SK-N-SH treated with all-trans-retinoic acid at 6 μM for 48 hours (cell line): Measurements from ENCODE around the gene GRAMD1B.

Source experiments
- ATAC-seq: fragments of 200-7000 bp; cut with Tn5 transposase; 3 replicates; pipeline ENCODE4 v1.9.1; 2020; ENCODE audit warnings: mild to moderate bottlenecking, moderate library complexity
- ARNTL ChIP-seq: fragments of 450-650 bp; formaldehyde crosslinking; IDR thresholded peaks from 2 replicates; pipeline ENCODE4 v1.5.0; 2020; ENCODE audit warnings: low read depth, mild to moderate bottlenecking, moderate library complexity, borderline replicate concordance
- BACH2 ChIP-seq: fragments of 250-450 bp; sonication (Bioruptor Pico); IDR thresholded peaks from 2 replicates; pipeline ENCODE4 v1.9.0; 2021; ENCODE audit warnings: mild to moderate bottlenecking, borderline replicate concordance
- CREB5 ChIP-seq: fragments of 250-450 bp; sonication (Bioruptor Pico); IDR thresholded peaks from 2 replicates; pipeline ENCODE4 v1.5.1; 2020; ENCODE audit warnings: low read depth, mild to moderate bottlenecking, moderate library complexity
- CSDC2 ChIP-seq: fragments of 250-450 bp; sonication (Bioruptor Pico); IDR thresholded peaks from 2 replicates; pipeline ENCODE4 v1.5.0; 2020; ENCODE audit warnings: mild to moderate bottlenecking, moderate library complexity
- CSRNP3 ChIP-seq: fragments of 250-450 bp; sonication (Bioruptor Pico); IDR thresholded peaks from 2 replicates; pipeline ENCODE4 v1.5.1; 2021; ENCODE audit warnings: mild to moderate bottlenecking, moderate library complexity
- ESRRG ChIP-seq: fragments of 250-450 bp; sonication (Bioruptor Pico); IDR thresholded peaks from 2 replicates; pipeline ENCODE4 v1.6.1; 2021; ENCODE audit warnings: mild to moderate bottlenecking
- GLIS3 ChIP-seq: fragments of 250-450 bp; sonication (Bioruptor Pico); IDR thresholded peaks from 2 replicates; pipeline ENCODE4 v1.5.0; 2020; ENCODE audit warnings: mild to moderate bottlenecking, moderate library complexity
- ISL1 ChIP-seq: fragments of 250-450 bp; sonication (Bioruptor Pico); IDR thresholded peaks from 2 replicates; pipeline ENCODE4 v2.1.2; 2022; ENCODE audit warnings: mild to moderate bottlenecking, moderate library complexity
- OSR1 ChIP-seq: fragments of 250-450 bp; sonication (Bioruptor Pico); IDR thresholded peaks from 2 replicates; pipeline ENCODE4 v1.8.0; 2022; ENCODE audit warnings: moderate library complexity, mild to moderate bottlenecking, inconsistent platforms
- PATZ1 ChIP-seq: fragments of 250-450 bp; sonication (Bioruptor Pico); IDR thresholded peaks from 2 replicates; pipeline ENCODE4 v1.8.0; 2020; ENCODE audit warnings: mild to moderate bottlenecking, moderate library complexity, borderline replicate concordance
- POU6F1 ChIP-seq: fragments of 250-450 bp; sonication (Bioruptor Pico); IDR thresholded peaks from 2 replicates; pipeline ENCODE4 v1.8.0; 2021; ENCODE audit warnings: low read depth, mild to moderate bottlenecking, moderate library complexity, borderline replicate concordance
- PPARA ChIP-seq: fragments of 250-450 bp; sonication (Bioruptor Pico); IDR thresholded peaks from 2 replicates; pipeline ENCODE4 v1.5.0; 2020; ENCODE audit warnings: mild to moderate bottlenecking, borderline replicate concordance
- RARB ChIP-seq: fragments of 250-450 bp; sonication (Bioruptor Pico); IDR thresholded peaks from 2 replicates; pipeline ENCODE4 v1.8.0; 2021; ENCODE audit warnings: mild to moderate bottlenecking, moderate library complexity
- SNAI2 ChIP-seq: fragments of 250-450 bp; sonication (Bioruptor Pico); IDR thresholded peaks from 2 replicates; pipeline ENCODE4 v1.5.0; 2020; ENCODE audit warnings: mild to moderate bottlenecking, moderate library complexity
- TOX ChIP-seq: fragments of 250-450 bp; sonication (Bioruptor Pico); IDR thresholded peaks from 2 replicates; pipeline ENCODE4 v1.8.0; 2021; ENCODE audit warnings: mild to moderate bottlenecking, moderate library complexity, borderline replicate concordance
- TSHZ2 ChIP-seq: fragments of 250-450 bp; sonication (Bioruptor Pico); IDR thresholded peaks from 2 replicates; pipeline ENCODE4 v1.5.0; 2020; ENCODE audit warnings: mild to moderate bottlenecking, moderate library complexity
- ZC3H10 ChIP-seq: fragments of 250-450 bp; sonication (Bioruptor Pico); IDR thresholded peaks from 2 replicates; pipeline ENCODE4 v1.5.1; 2021; ENCODE audit warnings: mild to moderate bottlenecking, moderate library complexity
- ZFP3 ChIP-seq: fragments of 250-450 bp; sonication (Bioruptor Pico); IDR thresholded peaks from 2 replicates; pipeline ENCODE4 v1.5.0; 2020; ENCODE audit warnings: mild to moderate bottlenecking, moderate library complexity
- ZNF565 ChIP-seq: fragments of 450-650 bp; formaldehyde crosslinking; conservative IDR thresholded peaks from 2 replicates; pipeline ENCODE4 v1.5.0; 2020; ENCODE audit warnings: low read depth, mild to moderate bottlenecking, moderate library complexity
- ZNF70 ChIP-seq: fragments of 450-650 bp; formaldehyde crosslinking; IDR thresholded peaks from 2 replicates; pipeline ENCODE4 v1.5.0; 2020; ENCODE audit warnings: mild to moderate bottlenecking, moderate library complexity
- ZNF8 ChIP-seq: fragments of 450-650 bp; formaldehyde crosslinking; IDR thresholded peaks from 2 replicates; pipeline ENCODE4 v1.5.0; 2020; ENCODE audit warnings: mild to moderate bottlenecking, moderate library complexity

The GRAMD1B gene

GRCh38 chr11:123475469-123475868 lies 45.4 kb downstream of the GRAMD1B start:
- TF ChIP-seq ISL1 (CRISPR knock-in tag) = no peak
- ATAC-seq = peak; percentile 68

- no peak for ATAC-seq
- TF ChIP-seq CSDC2 (CRISPR knock-in tag) = no peak
- TF ChIP-seq GLIS3 = no peak
- TF ChIP-seq POU6F1 (CRISPR knock-in tag) = no peak
- no peak for TF ChIP-seq RARB (CRISPR knock-in tag)
- no peak for TF ChIP-seq ARNTL
- no peak for TF ChIP-seq ZNF565 (CRISPR knock-in tag)
- no peak for TF ChIP-seq TSHZ2
- TF ChIP-seq ZFP3 (CRISPR knock-in tag) = no peak
- TF ChIP-seq BACH2 (CRISPR knock-in tag) = no peak
- TF ChIP-seq CREB5 (CRISPR knock-in tag) = no peak
- TF ChIP-seq ZNF70 = no peak
- no peak for TF ChIP-seq TOX (CRISPR knock-in tag)
- TF ChIP-seq OSR1 (CRISPR knock-in tag) = no peak
- no peak for TF ChIP-seq ZNF8 (CRISPR knock-in tag)
- TF ChIP-seq PATZ1 (CRISPR knock-in tag) = no peak
- TF ChIP-seq ESRRG (CRISPR knock-in tag) = no peak
- no peak for TF ChIP-seq SNAI2 (CRISPR knock-in tag)
These were observed 47.3 kb downstream of the GRAMD1B start for GRCh38 chr11:123477205-123477907.

GRCh38 chr11:123478352-123478987 lies 48.4 kb downstream of the GRAMD1B start:
- peak; percentile 74 for ATAC-seq

More at GRCh38 chr11:123478352-123478987, 48.4 kb downstream of the GRAMD1B start:
- no peak for TF ChIP-seq PPARA (CRISPR knock-in tag)
- no peak for TF ChIP-seq ZNF565 (CRISPR knock-in tag)
- no peak for TF ChIP-seq CSRNP3
- TF ChIP-seq ESRRG (CRISPR knock-in tag) = no peak
- TF ChIP-seq PATZ1 (CRISPR knock-in tag) = no peak
- no peak for TF ChIP-seq RARB (CRISPR knock-in tag)
- no peak for TF ChIP-seq GLIS3
- TF ChIP-seq ZC3H10 = no peak
- no peak for TF ChIP-seq ZFP3 (CRISPR knock-in tag)
- TF ChIP-seq POU6F1 (CRISPR knock-in tag) = no peak
